ENCODE measurements around the gene RIPOR2. TPM values are rescaled to one million over a fixed set of nuclear protein-coding genes. Genes with fewer than 3 reads are reported as not detected.

Gene RIPOR2
- polyA plus RNA-seq, 4 donors: 7.3 to 16.8 (median 7.5) TPM

GRCh38 chr6:24824142-24824938, 111.4 kb downstream of the RIPOR2 start:
- no peak for DNase-seq (ENCODE audit: low read depth in 4 of 4, low spot score in 3 of 4)

GRCh38 chr6:24823185-24823584, 112.6 kb downstream of the RIPOR2 start:
- no peak for DNase-seq (ENCODE audit: low read depth in 4 of 4, low spot score in 3 of 4)

GRCh38 chr6:24822696-24823095, 113.1 kb downstream of the RIPOR2 start:
- DNase-seq (ENCODE audit: low read depth in 4 of 4, low spot score in 3 of 4): no peak

GRCh38 chr6:24821860-24822444, 113.8 kb downstream of the RIPOR2 start:
- DNase-seq (ENCODE audit: low read depth in 4 of 4, low spot score in 3 of 4): no peak

GRCh38 chr6:24818346-24818745, 117.4 kb downstream of the RIPOR2 start:
- no peak for DNase-seq (ENCODE audit: low read depth in 4 of 4, low spot score in 3 of 4)

GRCh38 chr6:24809728-24810127, 126.0 kb downstream of the RIPOR2 start:
- no peak for DNase-seq (ENCODE audit: low read depth in 4 of 4, low spot score in 3 of 4)

GRCh38 chr6:24807584-24807983, 128.2 kb downstream of the RIPOR2 start:
- no peak for DNase-seq (ENCODE audit: low read depth in 4 of 4, low spot score in 3 of 4)

GRCh38 chr6:24802271-24803059, 133.3 kb downstream of the RIPOR2 start:
- DNase-seq (ENCODE audit: low read depth in 4 of 4, low spot score in 3 of 4): no peak

GRCh38 chr6:24799541-24799915, 136.2 kb downstream of the RIPOR2 start:
- no peak for DNase-seq (ENCODE audit: low read depth in 4 of 4, low spot score in 3 of 4)

GRCh38 chr6:24798740-24799540, 136.8 kb downstream of the RIPOR2 start, which contains the start of gene ARMH2:
Gene ARMH2 (minus strand): TSS chr6:24798917. CDS start chr6:24798857, 60 bp downstream.
- DNase-seq (ENCODE audit: low read depth in 4 of 4, low spot score in 3 of 4): no peak

GRCh38 chr6:24797596-24798216, 138.1 kb downstream of the RIPOR2 start:
- no peak for DNase-seq (ENCODE audit: low read depth in 4 of 4, low spot score in 3 of 4)

GRCh38 chr6:24796616-24797290, 139.0 kb downstream of the RIPOR2 start:
- DNase-seq (ENCODE audit: low read depth in 4 of 4, low spot score in 3 of 4): no peak

GRCh38 chr6:24795106-24795505, 140.7 kb downstream of the RIPOR2 start:
- no peak for DNase-seq (ENCODE audit: low read depth in 4 of 4, low spot score in 3 of 4)

GRCh38 chr6:24788031-24788665, 147.6 kb downstream of the RIPOR2 start:
- DNase-seq (ENCODE audit: low read depth in 4 of 4, low spot score in 3 of 4): no peak

GRCh38 chr6:24780206-24780605, 155.6 kb downstream of the RIPOR2 start:
- no peak for DNase-seq (ENCODE audit: low read depth in 4 of 4, low spot score in 3 of 4)

GRCh38 chr6:24779416-24780016, 156.2 kb downstream of the RIPOR2 start:
- no peak for DNase-seq (ENCODE audit: low read depth in 4 of 4, low spot score in 3 of 4)

- no peak for DNase-seq (ENCODE audit: low read depth in 4 of 4, low spot score in 3 of 4)
Measured at GRCh38 chr6:24778878-24779277, 156.9 kb downstream of the RIPOR2 start.

- DNase-seq (ENCODE audit: low read depth in 4 of 4, low spot score in 3 of 4): no peak
Measured at GRCh38 chr6:24778121-24778520, 157.6 kb downstream of the RIPOR2 start.

- DNase-seq (ENCODE audit: low read depth in 4 of 4, low spot score in 3 of 4): no peak
Measured at GRCh38 chr6:24777227-24777626, 158.5 kb downstream of the RIPOR2 start.
